ENCODE results near the gene HLA-DQB2.

- TF ChIP-seq, protein P1, sequence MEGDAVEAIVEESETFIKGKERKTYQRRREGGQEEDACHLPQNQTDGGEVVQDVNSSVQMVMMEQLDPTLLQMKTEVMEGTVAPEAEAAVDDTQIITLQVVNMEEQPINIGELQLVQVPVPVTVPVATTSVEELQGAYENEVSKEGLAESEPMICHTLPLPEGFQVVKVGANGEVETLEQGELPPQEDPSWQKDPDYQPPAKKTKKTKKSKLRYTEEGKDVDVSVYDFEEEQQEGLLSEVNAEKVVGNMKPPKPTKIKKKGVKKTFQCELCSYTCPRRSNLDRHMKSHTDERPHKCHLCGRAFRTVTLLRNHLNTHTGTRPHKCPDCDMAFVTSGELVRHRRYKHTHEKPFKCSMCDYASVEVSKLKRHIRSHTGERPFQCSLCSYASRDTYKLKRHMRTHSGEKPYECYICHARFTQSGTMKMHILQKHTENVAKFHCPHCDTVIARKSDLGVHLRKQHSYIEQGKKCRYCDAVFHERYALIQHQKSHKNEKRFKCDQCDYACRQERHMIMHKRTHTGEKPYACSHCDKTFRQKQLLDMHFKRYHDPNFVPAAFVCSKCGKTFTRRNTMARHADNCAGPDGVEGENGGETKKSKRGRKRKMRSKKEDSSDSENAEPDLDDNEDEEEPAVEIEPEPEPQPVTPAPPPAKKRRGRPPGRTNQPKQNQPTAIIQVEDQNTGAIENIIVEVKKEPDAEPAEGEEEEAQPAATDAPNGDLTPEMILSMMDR (IDR thresholded peaks at IDR 0.05; ENCODE audit: low read depth, low read length), result no peak
- no peak for TF ChIP-seq EZH2phosphoT487 (IDR thresholded peaks at IDR 0.05; ENCODE audit: low read depth)
Measured at GRCh38 chr6:32764048-32764447, 716 bp upstream of the HLA-DQB2 start.

All from OCI-LY3 (cell line).